K562 (cell line): ENCODE results near the gene NEURL1B. TPM values are rescaled to one million over a fixed set of nuclear protein-coding genes. Genes with fewer than 3 reads are reported as not detected.

Source experiments
- ATAC-seq: fragments of 200-7000 bp; cut with Tn5 transposase; 3 replicates; pipeline ENCODE4 v1.9.1; 2020; ENCODE audit warnings: moderate library complexity
- BruUV-seq: library from RNA; stranded (reverse); fragments of 400-500 nt; replicated peaks from 2 replicates; lab custom pipeline; 2021; lab: Mats Ljungman, UMichigan
- CTCF ChIA-PET: fragments of 300-600 bp; formaldehyde crosslinking; extraction: SDS; loops from one replicate; lab custom pipeline; 2021; ENCODE audit warnings: low intra/inter-chr PET ratio; lab: Yijun Ruan, JAX
- POLR2A ChIA-PET: fragments of 300-600, 350-650 bp; sonication (Branson Sonifier 250); formaldehyde crosslinking; extraction: SDS; loops from one replicate; lab custom pipeline; 2021; ENCODE audit warnings: antibody characterized with exemption, inconsistent platforms; lab: Yijun Ruan, JAX
- DNase-seq, 4 experiments: peaks; one replicate each; pipeline versions ENCODE4 v3.0.0 to v3.0.0-alpha.2; 2011 to 2018; ENCODE audit warnings: low spot score in 3 of 4, mixed read lengths in 3 of 4; ENCODE audit errors: extremely low read depth in 1 of 4
- FAIRE-seq: peaks from 2 replicates; lab custom pipeline; 2011; peaks lifted over from hg19 to GRCh38; lab: Jason Lieb, UNC
- H2AFZ ChIP-seq: 2 replicates; pipeline ENCODE4 v1.6.0; 2011; ENCODE audit warnings: low read depth, low read length, control low read depth, inconsistent platforms
- H3K27ac ChIP-seq: fragments of 200-600 bp; 3 replicates; pipeline ENCODE4 v1.8.0; 2011; ENCODE audit warnings: low read depth, mild to moderate bottlenecking, control low read depth, inconsistent platforms, low read length, moderate library complexity, mixed read lengths; ENCODE audit errors: extremely low read depth
- H3K27me3 ChIP-seq, 2 experiments: fragments of 300-600 bp in 1 of 2; 2 replicates in 1 of 2; 3 replicates in 1 of 2; pipeline versions ENCODE4 v1.6.0 to v1.8.0; 2011; ENCODE audit warnings: inconsistent platforms in 2 of 2, low read length in 2 of 2, mild to moderate bottlenecking in 1 of 2, mixed read lengths in 1 of 2, moderate library complexity in 1 of 2; ENCODE audit not compliant: control insufficient read depth in 2 of 2, insufficient read depth in 2 of 2
- H3K36me3 ChIP-seq: fragments of 300-600 bp; 3 replicates; pipeline ENCODE4 v1.8.0; 2011; ENCODE audit warnings: mild to moderate bottlenecking, low read length, inconsistent platforms; ENCODE audit not compliant: control insufficient read depth, insufficient read depth
- H3K4me1 ChIP-seq, 2 experiments: fragments of 200-600 bp in 1 of 2; replicated peaks in 1 of 2; 2 replicates in 1 of 2; 3 replicates in 1 of 2; pipeline versions ENCODE4 v1.5.1 to v1.8.0; 2011; ENCODE audit warnings: inconsistent platforms in 2 of 2, low read length in 2 of 2, mild to moderate bottlenecking in 1 of 2, mixed read lengths in 1 of 2, moderate library complexity in 1 of 2; ENCODE audit not compliant: control insufficient read depth in 2 of 2, insufficient read depth in 2 of 2
- H3K4me2 ChIP-seq: 2 replicates; pipeline ENCODE4 v1.6.1; 2011; ENCODE audit warnings: low read length, control low read depth, inconsistent platforms, mixed read lengths; ENCODE audit not compliant: insufficient read depth
- H3K4me3 ChIP-seq: fragments of 200-600 bp; sonication (generic), shearing (Covaris generic); 2 replicates; pipeline ENCODE4 v1.5.1; 2016; ENCODE audit warnings: control low read depth, inconsistent platforms
- H3K79me2 ChIP-seq: fragments of 200-600 bp; 3 replicates; pipeline ENCODE4 v1.8.0; 2011; ENCODE audit warnings: low read length, inconsistent platforms; ENCODE audit not compliant: control insufficient read depth, insufficient read depth
- H3K9ac ChIP-seq, 2 experiments: 2 replicates each; pipeline versions ENCODE4 v1.6.0 to v1.6.1; 2011; ENCODE audit warnings: low read depth in 2 of 2, low read length in 2 of 2, control low read depth in 1 of 2, inconsistent platforms in 1 of 2, mild to moderate bottlenecking in 1 of 2, mixed read lengths in 1 of 2; ENCODE audit not compliant: insufficient read depth in 1 of 2
- H3K9me1 ChIP-seq: one replicate; pipeline ENCODE4 v1.6.0; 2011; ENCODE audit warnings: inconsistent platforms, mild to moderate bottlenecking, low read length, moderate library complexity; ENCODE audit not compliant: control insufficient read depth, insufficient read depth
- H3K9me3 ChIP-seq: replicated peaks from 2 replicates; pipeline ENCODE4 v1.5.1; 2011; ENCODE audit warnings: low read depth, low read length, inconsistent platforms; ENCODE audit not compliant: control insufficient read depth, insufficient read depth
- H4K20me1 ChIP-seq: replicated peaks from 2 replicates; pipeline ENCODE4 v1.6.1; 2011; ENCODE audit warnings: low read length, inconsistent platforms, mixed read lengths; ENCODE audit not compliant: control insufficient read depth, insufficient read depth
- BRCA1 ChIP-seq, 2 experiments: fragments of 450-650 bp in 1 of 2; sonication (generic) in 1 of 2; formaldehyde crosslinking in 1 of 2; IDR thresholded peaks; 2 replicates each; pipeline versions ENCODE4 v1.5.0 to v1.6.1; 2017 to 2020; ENCODE audit warnings: mild to moderate bottlenecking in 1 of 2, missing genetic modification reagents in 1 of 2
- CHD4 ChIP-seq: fragments of 200-600 bp; sonication (generic); IDR thresholded peaks from 3 replicates; pipeline ENCODE4 v1.6.1; 2012; ENCODE audit warnings: low read depth, mild to moderate bottlenecking, mixed read lengths, low read length, inconsistent platforms; ENCODE audit not compliant: insufficient read depth, insufficient replicate concordance, poor library complexity, severe bottlenecking
- FOXA3 ChIP-seq, 2 experiments: fragments of 450-650 bp in 1 of 2; sonication (generic) in 1 of 2; formaldehyde crosslinking; IDR thresholded peaks in 1 of 2; conservative IDR thresholded peaks in 1 of 2; 2 replicates each; pipeline versions ENCODE4 v1.4.0 to v1.8.0; 2020 to 2022; ENCODE audit warnings: mild to moderate bottlenecking in 2 of 2, missing genetic modification reagents in 1 of 2
- HDAC8 ChIP-seq: fragments of 450-650 bp; IDR thresholded peaks from 2 replicates; pipeline ENCODE4 v1.6.1; 2016; ENCODE audit warnings: mild to moderate bottlenecking, missing genetic modification characterization, moderate library complexity, missing compliant biosample characterization
- HLTF ChIP-seq: fragments of 450-650 bp; IDR thresholded peaks from 2 replicates; pipeline ENCODE4 v1.6.1; 2016
- TAL1 ChIP-seq: fragments of 450-650 bp; IDR thresholded peaks from 2 replicates; pipeline ENCODE4 v1.6.1; 2016; ENCODE audit warnings: mild to moderate bottlenecking
- TRIM28 ChIP-seq: fragments of 450-650 bp; IDR thresholded peaks from 2 replicates; pipeline ENCODE4 v1.6.1; 2017
- WHSC1 ChIP-seq: IDR thresholded peaks from one replicate; pipeline ENCODE4 v1.6.1; 2012; ENCODE audit warnings: low read length, control low read depth, inconsistent platforms
- ZC3H11A ChIP-seq: IDR thresholded peaks from 2 replicates; pipeline ENCODE4 v1.6.1; 2012; ENCODE audit warnings: low read depth, low read length, improper control_type of control experiment
- WGBS: fragments of 100-300 bp; shearing (Covaris generic); methylation state at CpG from one replicate; pipeline ENCODE4 v1.1.6; 2016; ENCODE audit warnings: low coverage, mixed read lengths; ENCODE audit not compliant: insufficient coverage; ENCODE audit errors: missing lambda C conversion rate; 5-methylcytosine and 5-hydroxymethylcytosine counted together
- in situ Hi-C: fragments of 300-500 bp; cut with MboI; formaldehyde crosslinking; loops from 4 replicates; pipeline ENCODE4 v1.15.0; 2018; ENCODE audit warnings: inconsistent platforms, mixed read lengths
- intact Hi-C: fragments of 100-400 bp; cut with micrococcal nuclease; formaldehyde crosslinking; loops from 2 replicates; pipeline ENCODE4 v1.14.2; 2022
- polyA plus RNA-seq, 8 experiments: library from polyadenylated mRNA; depleted of rRNA in 4 of 8; stranded (reverse) in 5 of 8; unstranded in 3 of 8; fragments of >200 nt; fragmentation: Nextera tagmentation in 2 of 8; fragmentation: Illumina TruSeq in 1 of 8; extraction: Ambion mirVana in 2 of 8; extraction: Trizol in 1 of 8; gene quantifications; 2 replicates each; pipeline versions ENCODE4 v1.2.1 to v1.2.3, GENCODE V29; 2011 to 2014; ENCODE audit warnings: inconsistent platforms in 1 of 8, missing spikeins in 1 of 8
- total RNA-seq, 7 experiments: library from RNA; depleted of rRNA in 6 of 7; stranded (reverse); fragments of >200 nt in 6 of 7; fragmentation: Illumina TruSeq in 2 of 7; extraction: Trizol in 2 of 7; gene quantifications; 2 replicates each; pipeline versions ENCODE4 v1.2.1 to v1.2.3, GENCODE V29; 2011 to 2021; ENCODE audit warnings: low replicate concordance in 1 of 7
- TF ChIP-seq, protein P1 (sequence below): sonication (generic); formaldehyde crosslinking; IDR thresholded peaks from 2 replicates; pipeline ENCODE4 v1.9.0; 2022; ENCODE audit warnings: mild to moderate bottlenecking, missing genetic modification reagents
- TF ChIP-seq, protein P2 (sequence below): fragments of 450-650 bp; IDR thresholded peaks from 2 replicates; pipeline ENCODE4 v1.6.1; 2016; ENCODE audit warnings: low read depth, mild to moderate bottlenecking, moderate library complexity
- TF ChIP-seq, protein P3 (sequence below), 2 experiments: fragments of 450-650 bp; formaldehyde crosslinking in 1 of 2; IDR thresholded peaks; 2 replicates each; pipeline versions ENCODE4 v1.4.0 to v1.6.1; 2014 to 2020; ENCODE audit warnings: mild to moderate bottlenecking in 2 of 2, borderline replicate concordance in 1 of 2, low read depth in 1 of 2

NEURL1B gene
- total and polyA plus RNA-seq, 9 of the 15 experiments (the other 6 are each of a cell fraction or from before 2014, with no cell fraction given) = 0.04 TPM; not detected in 8

DNA sequence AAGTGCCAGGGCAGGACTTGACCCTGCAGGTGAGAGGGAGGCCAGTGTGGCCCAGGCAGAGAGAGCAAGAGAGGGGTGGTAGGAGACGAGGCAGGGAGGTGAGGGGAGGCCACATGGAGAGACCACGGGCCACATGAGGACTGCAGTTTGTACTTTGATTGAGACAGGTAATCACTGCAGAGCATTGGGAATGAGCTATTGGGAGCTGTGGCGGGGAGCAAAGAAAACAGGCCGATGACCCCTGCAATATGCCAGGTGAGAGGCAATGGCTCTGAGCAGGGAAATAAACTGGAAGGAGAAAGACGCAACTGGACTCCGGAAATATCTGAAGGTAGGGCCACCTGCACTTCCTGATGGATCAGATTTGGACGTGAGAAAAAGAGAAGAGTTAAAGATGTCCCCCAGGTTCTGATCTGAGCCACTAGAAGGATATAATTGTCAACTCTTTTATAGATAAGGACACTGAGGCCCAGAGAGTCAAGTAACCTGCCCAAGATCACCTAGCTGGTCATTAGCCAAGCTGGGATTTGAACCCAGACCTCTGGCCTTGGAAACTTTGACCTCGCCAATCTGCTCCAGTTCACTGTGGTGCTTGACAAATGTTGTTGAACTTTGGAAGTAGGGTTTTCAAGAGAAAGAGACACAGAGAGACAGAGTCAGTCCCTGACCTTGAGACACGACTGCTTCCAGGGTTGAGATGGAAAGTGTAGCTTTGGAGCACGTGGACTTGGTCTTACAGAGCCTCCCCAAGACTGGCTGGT lies 87.6 kb downstream of the NEURL1B start:
- BruUV-seq = no TSS peak
- no peak overlapping the region for H3K4me2 ChIP-seq
- WGBS = 22% methylated on average over 10 of the region's 10 CpGs
- no peak overlapping the region for H3K9ac ChIP-seq
- H3K4me1 ChIP-seq = peaks cover 0 to 11% of the 10 kb centered on the region in 2 experiments; a peak in 2 of 5 replicates
- no peak overlapping the region for H3K27ac ChIP-seq
- intact Hi-C loops = no loop called here
- no peaks in the 10 kb centered on the region for H3K9me3 ChIP-seq
- H4K20me1 ChIP-seq = 0 out of 2 replicates have a peak, but pooled peaks cover 2% of the 10 kb centered on the region
- no peak overlapping the region for H3K4me3 ChIP-seq
- POLR2A ChIA-PET = interaction anchor here (0.6 to 0.7 kb wide), 2 partner anchors 11 to 244 kb away, joined by 3 read pairs; no protein-coding TSS in a partner anchor
- DNase-seq = no peak
- in situ Hi-C loops = no loop called here
- CTCF ChIA-PET = interaction anchor here (0.8 kb wide), 1 partner anchor 37 kb away, joined by 5 read pairs; no protein-coding TSS in a partner anchor
- peaks cover 20 to 44% of the 10 kb centered on the region in 2 experiments; a peak in 4 of 5 replicates for H3K27me3 ChIP-seq
- no peaks in the 10 kb centered on the region for H3K36me3 ChIP-seq
- FAIRE-seq = no peak
- no peak overlapping the region for H2AFZ ChIP-seq
- no peaks in the 10 kb centered on the region for H3K9me1 ChIP-seq
- no peaks in the 10 kb centered on the region for H3K79me2 ChIP-seq
- ATAC-seq = no peak
- no peak for TF ChIP-seq CHD4
- no peak for TF ChIP-seq ZC3H11A
- TF ChIP-seq, protein P1, sequence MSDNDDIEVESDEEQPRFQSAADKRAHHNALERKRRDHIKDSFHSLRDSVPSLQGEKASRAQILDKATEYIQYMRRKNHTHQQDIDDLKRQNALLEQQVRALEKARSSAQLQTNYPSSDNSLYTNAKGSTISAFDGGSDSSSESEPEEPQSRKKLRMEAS (CRISPR knock-in tag) = no peak
- no peak for TF ChIP-seq TAL1
- TF ChIP-seq TRIM28 = no peak
- TF ChIP-seq, protein P2, sequence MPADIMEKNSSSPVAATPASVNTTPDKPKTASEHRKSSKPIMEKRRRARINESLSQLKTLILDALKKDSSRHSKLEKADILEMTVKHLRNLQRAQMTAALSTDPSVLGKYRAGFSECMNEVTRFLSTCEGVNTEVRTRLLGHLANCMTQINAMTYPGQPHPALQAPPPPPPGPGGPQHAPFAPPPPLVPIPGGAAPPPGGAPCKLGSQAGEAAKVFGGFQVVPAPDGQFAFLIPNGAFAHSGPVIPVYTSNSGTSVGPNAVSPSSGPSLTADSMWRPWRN = no peak
- no peak for TF ChIP-seq WHSC1
- no peak for TF ChIP-seq HDAC8 (tag)
- no peak for TF ChIP-seq BRCA1 (IDR thresholded peaks at IDR 0.05)
- TF ChIP-seq BRCA1 (CRISPR knock-in tag; IDR thresholded peaks at IDR 0.05) = no peak
- TF ChIP-seq HLTF = no peak
- TF ChIP-seq, protein P3, sequence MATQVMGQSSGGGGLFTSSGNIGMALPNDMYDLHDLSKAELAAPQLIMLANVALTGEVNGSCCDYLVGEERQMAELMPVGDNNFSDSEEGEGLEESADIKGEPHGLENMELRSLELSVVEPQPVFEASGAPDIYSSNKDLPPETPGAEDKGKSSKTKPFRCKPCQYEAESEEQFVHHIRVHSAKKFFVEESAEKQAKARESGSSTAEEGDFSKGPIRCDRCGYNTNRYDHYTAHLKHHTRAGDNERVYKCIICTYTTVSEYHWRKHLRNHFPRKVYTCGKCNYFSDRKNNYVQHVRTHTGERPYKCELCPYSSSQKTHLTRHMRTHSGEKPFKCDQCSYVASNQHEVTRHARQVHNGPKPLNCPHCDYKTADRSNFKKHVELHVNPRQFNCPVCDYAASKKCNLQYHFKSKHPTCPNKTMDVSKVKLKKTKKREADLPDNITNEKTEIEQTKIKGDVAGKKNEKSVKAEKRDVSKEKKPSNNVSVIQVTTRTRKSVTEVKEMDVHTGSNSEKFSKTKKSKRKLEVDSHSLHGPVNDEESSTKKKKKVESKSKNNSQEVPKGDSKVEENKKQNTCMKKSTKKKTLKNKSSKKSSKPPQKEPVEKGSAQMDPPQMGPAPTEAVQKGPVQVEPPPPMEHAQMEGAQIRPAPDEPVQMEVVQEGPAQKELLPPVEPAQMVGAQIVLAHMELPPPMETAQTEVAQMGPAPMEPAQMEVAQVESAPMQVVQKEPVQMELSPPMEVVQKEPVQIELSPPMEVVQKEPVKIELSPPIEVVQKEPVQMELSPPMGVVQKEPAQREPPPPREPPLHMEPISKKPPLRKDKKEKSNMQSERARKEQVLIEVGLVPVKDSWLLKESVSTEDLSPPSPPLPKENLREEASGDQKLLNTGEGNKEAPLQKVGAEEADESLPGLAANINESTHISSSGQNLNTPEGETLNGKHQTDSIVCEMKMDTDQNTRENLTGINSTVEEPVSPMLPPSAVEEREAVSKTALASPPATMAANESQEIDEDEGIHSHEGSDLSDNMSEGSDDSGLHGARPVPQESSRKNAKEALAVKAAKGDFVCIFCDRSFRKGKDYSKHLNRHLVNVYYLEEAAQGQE (IDR thresholded peaks at IDR 0.05; ENCODE audit: borderline replicate concordance) = no peak
- TF ChIP-seq, protein P3 (CRISPR knock-in tag; IDR thresholded peaks at IDR 0.05; ENCODE audit: low read depth) = no peak
- no peak for TF ChIP-seq FOXA3 (CRISPR knock-in tag; conservative IDR thresholded peaks at IDR 0.05 in 1 of 2, IDR thresholded peaks at IDR 0.05 in 1 of 2)
